ENCODE measurements around the gene ZNF235. TPM values are rescaled to one million over a fixed set of nuclear protein-coding genes. Genes with fewer than 3 reads are reported as not detected.
A peak's percentile ranks its signal among the peaks of the same experiment; 100 is the strongest.

The ZNF235 gene
- total RNA-seq, result 1 to 10 TPM; 1.3 to 2.7 (median 1.9) TPM
- long read RNA-seq, result 0 reads

DNA sequence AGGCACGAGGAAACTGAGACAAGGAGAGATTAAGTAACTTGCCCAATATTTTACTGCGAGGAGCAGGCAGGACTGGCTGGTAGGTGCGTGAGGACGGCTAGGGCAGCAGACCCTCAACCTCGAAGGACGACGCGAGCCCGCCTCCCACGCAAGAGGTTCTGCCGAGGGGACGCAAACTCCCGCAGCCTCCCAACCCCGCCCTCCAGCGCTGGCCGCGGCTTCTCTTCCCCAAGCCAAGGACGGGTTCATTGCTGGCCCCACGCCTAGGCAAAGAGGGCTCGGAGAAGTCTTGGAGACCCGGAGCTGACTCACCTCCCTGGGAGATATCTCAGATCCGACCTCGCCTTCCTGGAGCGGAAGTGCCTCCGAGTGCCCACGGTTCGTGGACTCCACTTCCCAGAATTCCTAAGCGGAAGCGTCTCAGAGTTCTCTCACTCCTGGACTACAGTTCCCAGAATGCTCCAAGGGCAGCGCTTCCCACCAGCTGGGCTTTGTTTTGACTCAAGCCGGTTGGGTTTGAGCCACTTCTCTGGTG, at the start of gene ZNF235:
ZNF235 (minus strand) TSS at position 367 of the 535 bp plus-strand sequence. CDS start 1,621 bp downstream, outside the sequence.
- no peaks in the 10 kb centered on the region for H3K27me3 ChIP-seq
- intact Hi-C loops (cut with DNase I), result no loop called here
- TF ChIP-seq CTCF (IDR thresholded peaks at IDR 0.05), result no peak
- no peak for TF ChIP-seq POLR2A (IDR thresholded peaks at IDR 0.05)

GRCh38 chr19:44346556-44346955, 41.7 kb upstream of the ZNF235 start:
- intact Hi-C loops (cut with DNase I), result no loop called here
- TF ChIP-seq CTCF (IDR thresholded peaks at IDR 0.05) (no peak), POLR2A (IDR thresholded peaks at IDR 0.05) (no peak)

More for the DNA sequence above, at the start of gene ZNF235:
- Histone ChIP-seq H3K4me1 (peaks cover 0 to 6% (median 0%) of the 10 kb centered on the region in 4 donors), H3K9me3 (no peaks in the 10 kb centered on the region), H3K36me3 (peaks cover 0 to 8% (median 2%) of the 10 kb centered on the region in 4 donors), H3K27ac (peak within 1 kb of the TSS in 1 of 3 donors; percentile 68), H3K4me3 (peak within 1 kb of the TSS; percentile 85 to 94 (median 85))
- WGBS (ENCODE audit: insufficient coverage, low coverage, low lambda C conversion rate, missing lambda C conversion rate), result 0% methylated on average over 21 of the region's 31 CpGs
- DNase-seq (peak; percentile 85 to 92 (median 92)), ATAC-seq (peak; percentile 99 to 100 (median 100))

GRCh38 chr19:44345959-44346358, 41.1 kb upstream of the ZNF235 start:
- ATAC-seq (no peak), DNase-seq (no peak)
- H3K4me1 ChIP-seq, result no peaks in the 10 kb centered on the region
- intact Hi-C loops (cut with DNase I), result no loop called here
- 87% methylated on average over 3 of the region's 4 CpGs for WGBS (ENCODE audit: insufficient coverage, low coverage, low lambda C conversion rate, missing lambda C conversion rate)
- no peak overlapping the region for H3K27ac ChIP-seq
- H3K9me3 ChIP-seq, result peaks cover 0 to 17% (median under 1%) of the 10 kb centered on the region in 4 donors
- no peak for TF ChIP-seq POLR2A (IDR thresholded peaks at IDR 0.05)
- no peak for TF ChIP-seq CTCF (IDR thresholded peaks at IDR 0.05)
- no peaks in the 10 kb centered on the region for H3K27me3 ChIP-seq
- H3K36me3 ChIP-seq, result peaks cover 0 to 1% (median 0%) of the 10 kb centered on the region in 4 donors
- no peak overlapping the region for H3K4me3 ChIP-seq

More at GRCh38 chr19:44346556-44346955, 41.7 kb upstream of the ZNF235 start:
- no peak overlapping the region for H3K27ac ChIP-seq
- H3K4me1 ChIP-seq, result no peaks in the 10 kb centered on the region
- ATAC-seq, result no peak
- no peak for DNase-seq
- H3K9me3 ChIP-seq, result peaks cover 0 to 19% (median 2%) of the 10 kb centered on the region in 4 donors
- no peak overlapping the region for H3K4me3 ChIP-seq
- no peaks in the 10 kb centered on the region for H3K27me3 ChIP-seq
- peaks cover 0 to 1% (median 0%) of the 10 kb centered on the region in 4 donors for H3K36me3 ChIP-seq
- WGBS (ENCODE audit: insufficient coverage, low coverage, low lambda C conversion rate, missing lambda C conversion rate), result 87% methylated on average over 4 of the region's 4 CpGs

DNA sequence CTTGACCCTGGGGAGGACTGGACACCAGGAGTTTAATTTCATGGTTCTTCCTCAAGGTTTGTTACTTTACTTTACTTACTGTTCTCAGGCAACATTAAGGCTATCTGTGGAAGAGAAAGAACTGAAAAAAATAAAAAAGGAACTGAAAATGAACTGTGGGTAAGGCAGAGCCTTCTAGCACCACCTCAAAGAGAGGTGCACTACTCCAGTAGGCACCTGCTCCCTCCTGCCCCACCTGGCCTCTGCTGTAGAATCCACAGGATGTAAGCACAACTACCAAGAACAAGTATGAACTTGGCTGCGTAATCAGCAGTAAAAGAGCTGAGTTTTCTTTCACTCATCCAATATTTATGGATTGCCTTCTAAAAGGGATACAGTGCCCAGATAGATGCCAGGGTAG, 39.4 kb upstream of the ZNF235 start:
- 9% methylated on average over 1 of the region's 1 CpG for WGBS (ENCODE audit: insufficient coverage, low coverage, low lambda C conversion rate, missing lambda C conversion rate)
- H3K4me1 ChIP-seq, result no peaks in the 10 kb centered on the region
- no peaks in the 10 kb centered on the region for H3K27me3 ChIP-seq
- TF ChIP-seq POLR2A (IDR thresholded peaks at IDR 0.05) (no peak), CTCF (IDR thresholded peaks at IDR 0.05) (no peak)
- no peak overlapping the region for H3K4me3 ChIP-seq
- intact Hi-C loops (cut with DNase I), result no loop called here
- DNase-seq (no peak), ATAC-seq (no peak)
- H3K9me3 ChIP-seq, result peaks cover 0 to 19% (median 0%) of the 10 kb centered on the region in 4 donors
- no peak overlapping the region for H3K27ac ChIP-seq
- peaks cover 0 to 7% (median 2%) of the 10 kb centered on the region in 4 donors for H3K36me3 ChIP-seq
